HFF-Myc (cell line): ENCODE results near the gene TULP4.
"Not testable (repeated sequence)": the region's sequence is repeated elsewhere in the genome, so short reads cannot be mapped to it uniquely, and the experiment has no call there.

Experiments
- DNase-seq: peaks from one replicate; pipeline ENCODE4 v3.0.0-alpha.2; 2011; ENCODE audit warnings: low read depth; ENCODE audit errors: extremely low read depth
- H3K4me3 ChIP-seq: replicated peaks from 2 replicates; pipeline ENCODE4 v1.5.1; 2011; ENCODE audit warnings: low read depth, mild to moderate bottlenecking, control low read depth, low read length
- TF ChIP-seq, protein P1 (sequence below): IDR thresholded peaks from 2 replicates; pipeline ENCODE4 v1.5.1; 2012; ENCODE audit warnings: mild to moderate bottlenecking, low read depth, low read length, control low read depth; ENCODE audit errors: missing control alignments

Gene TULP4

DNA sequence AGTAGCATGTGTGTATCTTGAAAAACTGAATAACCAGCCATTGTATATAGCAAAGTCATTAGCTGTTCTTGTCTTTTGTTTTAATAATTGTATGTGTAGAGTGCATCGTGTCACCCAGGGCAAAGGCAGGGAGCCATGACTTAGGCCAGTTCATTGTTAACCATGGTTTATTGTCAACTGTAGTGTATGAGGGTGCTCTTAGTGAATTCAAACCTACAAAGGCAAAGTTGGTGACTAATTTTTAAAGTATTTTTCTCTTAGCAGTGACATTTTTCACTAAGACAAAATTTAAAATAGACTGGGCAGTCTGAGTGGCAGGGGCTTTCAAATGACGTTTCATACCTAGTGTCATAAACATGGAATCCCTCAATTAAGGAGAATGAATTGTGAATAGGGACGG is 79.0 kb downstream of the TULP4 start:
- no peak overlapping the region for H3K4me3 ChIP-seq
- TF ChIP-seq, protein P1, sequence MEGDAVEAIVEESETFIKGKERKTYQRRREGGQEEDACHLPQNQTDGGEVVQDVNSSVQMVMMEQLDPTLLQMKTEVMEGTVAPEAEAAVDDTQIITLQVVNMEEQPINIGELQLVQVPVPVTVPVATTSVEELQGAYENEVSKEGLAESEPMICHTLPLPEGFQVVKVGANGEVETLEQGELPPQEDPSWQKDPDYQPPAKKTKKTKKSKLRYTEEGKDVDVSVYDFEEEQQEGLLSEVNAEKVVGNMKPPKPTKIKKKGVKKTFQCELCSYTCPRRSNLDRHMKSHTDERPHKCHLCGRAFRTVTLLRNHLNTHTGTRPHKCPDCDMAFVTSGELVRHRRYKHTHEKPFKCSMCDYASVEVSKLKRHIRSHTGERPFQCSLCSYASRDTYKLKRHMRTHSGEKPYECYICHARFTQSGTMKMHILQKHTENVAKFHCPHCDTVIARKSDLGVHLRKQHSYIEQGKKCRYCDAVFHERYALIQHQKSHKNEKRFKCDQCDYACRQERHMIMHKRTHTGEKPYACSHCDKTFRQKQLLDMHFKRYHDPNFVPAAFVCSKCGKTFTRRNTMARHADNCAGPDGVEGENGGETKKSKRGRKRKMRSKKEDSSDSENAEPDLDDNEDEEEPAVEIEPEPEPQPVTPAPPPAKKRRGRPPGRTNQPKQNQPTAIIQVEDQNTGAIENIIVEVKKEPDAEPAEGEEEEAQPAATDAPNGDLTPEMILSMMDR, result no peak
- no peak for DNase-seq

DNA sequence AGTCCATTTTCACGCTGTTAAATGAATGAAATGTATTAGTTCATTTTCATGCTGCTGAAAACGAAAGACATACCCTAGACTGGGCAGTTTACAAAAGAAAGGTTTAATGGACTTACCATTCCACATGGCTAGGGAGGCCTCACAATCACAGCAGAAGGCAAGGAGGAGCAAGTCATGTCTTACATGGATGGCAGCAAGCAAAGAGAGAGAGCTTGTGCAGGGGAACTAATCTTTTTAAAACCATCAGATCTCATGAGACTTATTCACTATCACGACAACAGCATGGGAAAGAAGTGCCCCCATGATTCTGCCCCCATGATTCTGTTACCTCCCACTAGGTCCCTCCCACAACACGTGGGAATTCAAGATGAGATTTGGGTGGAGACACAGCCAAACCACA is 79.7 kb downstream of the TULP4 start:
- not testable (repeated sequence) for DNase-seq, H3K4me3 ChIP-seq

DNA sequence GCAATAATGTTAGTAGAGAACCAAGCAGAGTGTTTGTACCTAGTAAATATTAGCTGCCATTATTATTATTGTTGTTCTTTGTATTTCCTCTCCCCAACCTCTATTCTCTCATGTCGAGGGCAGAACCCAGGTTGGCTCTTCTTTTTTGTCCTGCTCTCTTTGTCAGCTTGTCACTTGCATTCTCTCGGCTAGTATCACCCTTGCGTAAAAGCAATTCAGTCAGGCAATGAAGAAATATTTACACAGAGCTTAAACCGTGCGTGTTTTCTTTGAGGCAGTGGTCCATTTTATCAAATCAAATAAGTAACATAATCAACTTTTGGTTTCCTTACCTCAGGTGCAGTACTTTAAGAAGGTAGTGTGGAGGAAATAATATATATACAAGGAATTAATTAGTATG is 83.9 kb downstream of the TULP4 start:
- no peak for DNase-seq
- TF ChIP-seq, protein P1, result no peak
- H3K4me3 ChIP-seq, result no peak overlapping the region

DNA sequence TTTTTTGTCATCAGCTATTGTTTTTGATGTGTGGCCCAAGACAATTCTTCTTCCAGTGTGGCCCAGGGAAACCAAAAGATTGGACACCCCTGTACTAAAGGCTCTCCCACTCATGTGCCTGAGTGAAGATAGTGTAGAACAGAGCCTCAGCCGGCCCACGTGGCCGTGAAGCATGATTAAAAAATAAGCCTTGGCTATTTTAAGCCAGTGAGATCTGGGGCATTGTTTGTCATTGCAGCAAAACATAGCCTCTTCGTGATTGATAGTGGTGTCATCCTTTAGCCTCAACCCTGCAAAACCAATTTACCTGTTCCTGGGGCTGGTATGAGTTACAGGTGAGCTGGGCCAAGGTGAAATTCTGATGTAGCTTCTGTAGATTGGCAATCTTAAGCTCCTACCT is 85.3 kb downstream of the TULP4 start:
- TF ChIP-seq, protein P1, result no peak
- DNase-seq, result no peak
- no peak overlapping the region for H3K4me3 ChIP-seq

DNA sequence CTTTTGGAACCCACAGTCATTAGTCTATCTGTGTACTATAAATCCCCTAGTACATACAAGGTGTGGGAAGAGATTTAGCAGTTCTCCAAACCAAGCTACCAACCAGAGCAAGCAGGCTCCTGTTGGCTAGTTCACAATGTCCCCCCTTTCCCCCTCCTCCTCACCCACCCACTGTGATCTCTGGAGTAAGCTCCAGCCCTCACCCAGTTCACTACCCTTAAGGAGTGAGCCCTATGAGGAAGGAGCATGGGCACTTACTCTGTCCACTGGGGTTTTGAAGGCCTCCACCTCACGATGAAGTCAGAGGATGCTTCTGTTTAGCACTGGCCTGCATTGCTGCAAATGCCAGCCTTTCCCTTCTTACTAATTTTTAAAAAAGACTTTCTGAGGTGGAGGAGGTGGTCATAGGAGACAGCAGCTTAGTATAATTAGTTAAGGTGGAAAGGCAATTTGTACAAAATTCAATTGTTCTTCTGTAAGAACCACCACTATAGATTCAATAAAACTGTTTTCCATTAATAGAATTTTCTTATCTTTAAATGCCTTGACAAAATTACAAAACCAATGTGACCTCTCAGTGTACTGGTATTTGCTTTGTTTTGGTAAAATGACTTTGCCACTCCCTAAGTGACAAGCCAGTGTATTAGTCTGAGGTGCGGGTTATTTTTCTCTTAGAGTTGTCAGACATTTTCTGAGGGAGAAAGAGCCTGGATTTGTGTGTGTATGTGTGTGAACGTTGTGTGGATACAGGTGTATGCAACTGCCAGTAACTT is 86.2 kb downstream of the TULP4 start:
- TF ChIP-seq, protein P1, result no peak

DNA sequence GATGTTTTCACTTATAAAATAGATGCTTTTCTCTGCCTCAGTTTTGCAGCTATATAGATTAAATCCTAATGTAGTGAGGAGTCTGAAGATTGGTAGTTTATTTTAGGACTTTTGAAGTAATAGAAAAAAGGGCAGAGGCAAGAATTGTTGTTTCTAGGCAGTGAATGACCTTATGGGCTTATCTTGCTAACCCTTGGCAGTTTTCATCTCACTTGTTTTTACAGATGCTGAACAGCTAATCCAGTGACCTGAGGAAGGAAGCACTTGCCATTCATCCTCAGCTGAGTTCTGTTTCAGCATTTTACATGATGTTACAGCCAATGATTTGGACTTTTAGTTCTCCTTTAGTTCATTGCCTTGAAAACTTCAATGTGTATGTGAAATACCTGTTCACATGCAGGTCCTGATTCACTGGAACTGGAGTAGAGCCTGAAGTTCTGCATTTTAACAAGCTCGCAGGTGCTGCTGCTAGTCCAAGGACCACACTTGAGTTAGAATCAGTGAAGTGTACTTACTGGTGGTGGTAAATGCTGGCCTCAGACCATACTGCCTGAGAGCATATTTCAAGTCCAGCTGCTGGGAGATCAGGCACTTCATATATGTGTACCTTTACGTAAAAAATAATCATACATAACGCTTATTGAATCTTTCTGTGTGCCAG is 86.9 kb downstream of the TULP4 start:
- TF ChIP-seq, protein P1, result no peak
- no peak overlapping the region for H3K4me3 ChIP-seq
- DNase-seq, result no peak

More for the DNA sequence above, 86.2 kb downstream of the TULP4 start:
- no peak overlapping the region for H3K4me3 ChIP-seq
- no peak for DNase-seq

DNA sequence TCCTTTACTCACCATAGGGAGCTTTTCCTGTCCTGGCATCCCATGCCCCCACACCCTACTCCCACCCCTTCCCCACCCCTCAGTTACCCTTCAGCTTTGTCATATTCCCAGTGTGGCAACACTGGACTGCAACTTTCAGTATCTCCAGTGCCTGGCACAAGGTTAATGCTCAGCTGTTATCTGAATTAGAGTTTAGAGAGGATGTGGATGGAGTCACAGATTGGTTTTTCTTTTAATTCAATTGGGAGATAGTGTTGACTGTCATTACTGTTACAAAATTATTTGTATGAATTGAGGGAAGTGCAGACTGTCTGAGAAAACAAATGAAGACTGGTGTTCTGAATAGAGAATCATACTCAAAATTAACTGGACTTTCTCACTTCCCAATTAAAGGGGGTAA is 89.9 kb downstream of the TULP4 start:
- no peak overlapping the region for H3K4me3 ChIP-seq
- TF ChIP-seq, protein P1, result no peak
- no peak for DNase-seq

DNA sequence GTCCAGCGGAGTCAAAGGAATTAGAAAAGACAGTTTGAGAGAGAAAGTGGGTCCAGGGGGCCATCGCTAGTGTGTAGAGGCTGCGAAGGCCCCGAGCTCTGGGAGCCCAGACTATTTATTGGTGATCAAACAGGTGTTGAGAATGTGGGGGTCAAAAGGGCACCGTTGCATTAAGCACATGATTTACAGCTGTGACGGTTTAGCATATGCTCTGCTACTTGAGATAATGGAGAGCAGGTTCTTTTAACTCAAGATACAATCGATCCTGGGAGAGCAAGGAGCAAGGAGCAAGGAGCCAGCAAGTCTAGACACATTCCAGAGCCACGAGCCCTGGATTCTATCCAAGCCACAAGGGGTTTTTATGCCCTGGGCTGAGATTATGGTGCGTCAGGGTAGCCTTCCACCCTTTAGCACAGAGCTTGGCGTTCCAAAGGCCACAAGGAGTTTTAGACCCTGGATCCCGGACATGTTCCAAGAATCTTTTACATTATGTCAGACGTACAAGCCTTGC is 93.1 kb downstream of the TULP4 start:
- not testable (repeated sequence) for H3K4me3 ChIP-seq, DNase-seq
